Smooth muscle cell (in vitro differentiated cells): Measurements from ENCODE around the gene TXNRD1. TPM values are rescaled to one million over a fixed set of nuclear protein-coding genes. Genes with fewer than 3 reads are reported as not detected.
"Not testable (repeated sequence)": the region's sequence is repeated elsewhere in the genome, so short reads cannot be mapped to it uniquely, and the experiment has no call there.

Experiments used
- DNase-seq: peaks from one replicate; lab custom pipeline; 2025; ENCODE audit not compliant: unreplicated experiment; lab: John Stamatoyannopoulos, UW
- H2AFZ ChIP-seq: fragments of 200-600 bp; sonication (generic); 2 replicates; pipeline ENCODE4 v1.6.0; 2016; ENCODE audit warnings: antibody characterized with exemption, low read depth, mild to moderate bottlenecking
- H3F3A ChIP-seq: fragments of 200-600 bp; sonication (generic); 2 replicates; pipeline ENCODE4 v1.6.0; 2017; ENCODE audit warnings: antibody characterized with exemption, low read depth
- H3K27ac ChIP-seq: fragments of 200-600 bp; sonication (generic); 2 replicates; pipeline ENCODE4 v1.5.1; 2016; ENCODE audit warnings: low read depth, mild to moderate bottlenecking
- H3K27me3 ChIP-seq: fragments of 200-600 bp; sonication (generic); 2 replicates; pipeline ENCODE4 v1.6.1; 2016; ENCODE audit warnings: low read depth, mild to moderate bottlenecking
- H3K36me3 ChIP-seq: fragments of 200-600 bp; sonication (generic); 2 replicates; pipeline ENCODE4 v1.5.1; 2016; ENCODE audit warnings: low read depth
- H3K4me1 ChIP-seq: fragments of 200-600 bp; sonication (generic); 2 replicates; pipeline ENCODE4 v1.5.1; 2016; ENCODE audit warnings: low read depth
- H3K4me2 ChIP-seq: fragments of 200-600 bp; sonication (generic); 2 replicates; pipeline ENCODE4 v1.6.0; 2016; ENCODE audit warnings: mild to moderate bottlenecking
- H3K4me3 ChIP-seq: fragments of 200-600 bp; sonication (generic); 2 replicates; pipeline ENCODE4 v1.5.1; 2016; ENCODE audit warnings: mild to moderate bottlenecking
- H3K79me2 ChIP-seq: fragments of 200-600 bp; sonication (generic); 2 replicates; pipeline ENCODE4 v1.6.0; 2016; ENCODE audit warnings: low read depth, mild to moderate bottlenecking
- H3K9ac ChIP-seq: fragments of 200-600 bp; sonication (generic); 2 replicates; pipeline ENCODE4 v1.6.0; 2016; ENCODE audit warnings: low read depth
- H3K9me3 ChIP-seq: fragments of 200-600 bp; sonication (generic); replicated peaks from 2 replicates; pipeline ENCODE4 v1.5.1; 2016; ENCODE audit warnings: low read depth
- H4K20me1 ChIP-seq: fragments of 200-600 bp; sonication (generic); 2 replicates; pipeline ENCODE4 v1.6.0; 2016; ENCODE audit warnings: low read depth
- CTCF ChIP-seq: fragments of 200-600 bp; sonication (generic); IDR thresholded peaks from 2 replicates; pipeline ENCODE4 v1.5.1; 2017; ENCODE audit warnings: borderline replicate concordance, mild to moderate bottlenecking, antibody characterized with exemption; ENCODE audit not compliant: insufficient read depth, poor library complexity, severe bottlenecking
- WGBS: methylation state at CpG from one replicate; pipeline ENCODE4 v1.1.7; 2016; ENCODE audit warnings: low lambda C conversion rate; 5-methylcytosine and 5-hydroxymethylcytosine counted together
- polyA plus RNA-seq: library from polyadenylated mRNA; unstranded; fragments of >200 nt; fragmentation: Nextera tagmentation; extraction: Ambion mirVana; gene quantifications from 2 replicates; pipeline ENCODE4 v1.2.1, GENCODE V29; 2016
- total RNA-seq: library from RNA; depleted of rRNA; stranded (reverse); fragments of >200 nt; gene quantifications from 2 replicates; pipeline ENCODE4 v1.2.3, GENCODE V29; 2014

The TXNRD1 gene
- total and polyA plus RNA-seq, 2 experiments from 2014 or later = 31.1 to 61.7 TPM

DNA sequence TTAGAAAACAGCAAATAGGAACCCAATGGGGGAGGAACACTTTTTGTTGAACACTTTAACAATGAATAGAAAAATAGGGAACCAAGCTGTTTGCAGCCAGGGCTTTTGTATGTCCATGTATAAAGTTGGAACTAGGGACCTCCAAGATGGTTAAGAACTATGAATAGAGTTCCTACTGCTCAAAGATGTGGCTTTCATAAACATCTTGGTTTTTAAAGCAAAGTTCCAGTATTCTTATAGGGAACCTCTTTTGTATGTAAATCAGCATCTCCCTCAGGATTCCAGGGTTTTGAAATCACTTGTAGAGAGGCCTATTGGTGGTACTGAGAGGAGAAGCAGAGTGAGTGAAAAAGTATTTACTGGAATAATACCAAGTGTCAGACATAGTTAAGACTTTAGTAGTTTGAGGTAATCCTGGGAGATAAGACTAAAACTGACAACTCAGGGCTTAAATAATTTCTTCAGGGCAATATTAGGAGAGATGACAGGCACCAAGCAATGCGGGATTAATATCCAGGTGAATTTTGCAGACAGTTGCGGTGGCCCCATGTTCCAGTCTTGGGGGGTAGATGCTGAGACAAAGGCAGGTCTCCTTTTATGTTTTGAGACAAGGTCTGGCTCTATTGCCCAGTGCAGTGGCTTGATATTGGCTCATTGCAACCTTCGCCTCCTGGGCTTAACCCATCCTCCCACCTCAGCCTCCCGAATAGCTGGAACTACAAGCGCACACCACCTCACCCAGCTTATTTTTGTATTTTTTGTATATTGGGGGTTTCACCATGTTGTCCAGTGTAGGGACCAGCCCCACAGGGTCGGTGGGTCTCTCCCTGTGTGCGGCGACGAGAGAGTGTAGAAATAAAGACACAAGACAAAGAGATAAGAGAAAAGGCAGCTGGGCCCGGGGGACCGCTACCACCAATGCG lies 77.6 kb downstream of the TXNRD1 start:
- Histone ChIP-seq H3K4me2 (no peak overlapping the region), H3K4me3 (no peak overlapping the region), H3K27me3 (no peaks in the 10 kb centered on the region), H3K9me3 (no peaks in the 10 kb centered on the region), H3K36me3 (peaks cover 4% of the 10 kb centered on the region), H2AFZ (no peak overlapping the region), H3K9ac (no peak overlapping the region), H3K27ac (no peak overlapping the region), H3K79me2 (peaks cover 92% of the 10 kb centered on the region), H4K20me1 (peaks cover 88% of the 10 kb centered on the region), H3F3A (no peaks in the 10 kb centered on the region), H3K4me1 (peaks cover 9% of the 10 kb centered on the region)
- no peak for TF ChIP-seq CTCF
- no peak for DNase-seq
- 98% methylated on average over 12 of the region's 12 CpGs for WGBS

DNA sequence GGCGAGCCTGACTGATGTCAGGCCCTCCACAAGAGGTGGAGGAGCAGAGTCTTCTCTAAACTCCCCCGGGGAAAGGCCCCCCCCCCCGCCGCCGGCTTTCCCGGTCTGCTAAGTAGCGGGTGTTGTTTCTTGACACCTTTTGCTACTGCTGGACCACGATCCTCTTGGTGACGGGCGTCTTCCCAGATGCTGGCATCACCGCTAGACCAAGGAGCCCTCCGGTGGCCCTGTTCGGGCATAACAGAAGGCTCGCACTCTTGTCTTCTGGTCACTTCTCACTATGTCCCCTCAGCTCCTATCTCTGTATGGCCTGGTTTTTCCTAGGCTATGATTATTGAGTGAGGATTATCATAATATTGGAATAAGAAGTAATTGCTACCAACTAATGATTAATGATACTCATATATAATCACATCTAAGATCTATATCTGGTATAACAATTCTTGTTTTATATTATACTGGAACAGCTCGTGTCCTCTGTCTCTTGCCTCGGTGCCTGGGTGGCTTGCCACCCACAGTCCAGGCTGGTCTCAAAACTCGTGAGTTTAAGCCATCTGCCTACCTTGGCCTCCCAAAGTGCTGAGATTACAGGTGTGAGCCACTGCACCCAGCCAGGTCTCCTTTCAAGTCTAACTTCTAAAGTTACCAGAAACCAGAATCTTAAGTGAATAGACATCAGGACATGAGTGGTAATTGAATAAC lies 78.7 kb downstream of the TXNRD1 start:
- 65% methylated on average over 16 of the region's 17 CpGs for WGBS
- not testable (repeated sequence) for H3K4me2 ChIP-seq, DNase-seq, H3F3A ChIP-seq, H3K27me3 ChIP-seq, H2AFZ ChIP-seq, H3K9ac ChIP-seq, H3K36me3 ChIP-seq, H3K4me3 ChIP-seq, H3K27ac ChIP-seq, H3K4me1 ChIP-seq, H3K9me3 ChIP-seq
- peaks cover 90% of the 10 kb centered on the region for H3K79me2 ChIP-seq
- peaks cover 89% of the 10 kb centered on the region for H4K20me1 ChIP-seq
- TF ChIP-seq CTCF = peak; percentile 31

- H3K27ac ChIP-seq = no peak overlapping the region
- H3K4me1 ChIP-seq = no peaks in the 10 kb centered on the region
- no peak overlapping the region for H3K9ac ChIP-seq
- no peak overlapping the region for H3K4me2 ChIP-seq
- no peaks in the 10 kb centered on the region for H3K9me3 ChIP-seq
- no peak for DNase-seq
- H3K27me3 ChIP-seq = no peaks in the 10 kb centered on the region
- peaks cover 4% of the 10 kb centered on the region for H3K36me3 ChIP-seq
- no peak overlapping the region for H3K4me3 ChIP-seq
- WGBS = 80% methylated on average over 9 of the region's 9 CpGs
- H4K20me1 ChIP-seq = peaks cover 89% of the 10 kb centered on the region
- peaks cover 89% of the 10 kb centered on the region for H3K79me2 ChIP-seq
- no peaks in the 10 kb centered on the region for H3F3A ChIP-seq
- no peak overlapping the region for H2AFZ ChIP-seq
- TF ChIP-seq CTCF = no peak
Observed at GRCh38 chr12:104294927-104295668, 79.5 kb downstream of the TXNRD1 start.
